ENCODE measurements around the gene EHBP1.

EHBP1 gene

GRCh38 chr2:63092857-63093256 lies 387.3 kb downstream of the EHBP1 start:
- DNase-seq: no peak

GRCh38 chr2:63093502-63093901 lies 388.0 kb downstream of the EHBP1 start:
- DNase-seq: no peak

Measured in activated gamma-delta T cell treated with Interleukin-2 at 50 U/mL for 16 hours (primary cell).